ENCODE data around the gene SARM1. TPM values are rescaled to one million over a fixed set of nuclear protein-coding genes. Genes with fewer than 3 reads are reported as not detected.

SARM1 gene
- total RNA-seq, 2 donors from 2014 or later, result 11.7 to 12.7 TPM

- no peak for DNase-seq
- intact Hi-C loops (cut with DNase I, micrococcal nuclease), result no loop called here
- ATAC-seq, result no peak
These were observed 75.4 kb downstream of the SARM1 start for GRCh38 chr17:28446716-28447395.

- no peak for ATAC-seq
- DNase-seq, result no peak
- intact Hi-C loops (cut with DNase I, micrococcal nuclease), result no loop called here
These were observed 75.9 kb downstream of the SARM1 start for GRCh38 chr17:28447396-28447760.

GRCh38 chr17:28449859-28450258 is 78.4 kb downstream of the SARM1 start:
- DNase-seq, result no peak
- intact Hi-C loops (cut with DNase I, micrococcal nuclease), result no loop called here
- no peak for ATAC-seq

Small RNA genes within 50 kb of the gene (microRNA-seq; reads per million reads assigned to microRNA genes)
- 1.4 to 1.6 reads per million in 2 donors for gene MIR4723

Other genes with a start within 250 kb of the SARM1 start
- 10 to 100 TPM; 14.2 to 37.7 TPM for gene TMEM97, start 52.5 kb upstream of the SARM1 start, total RNA-seq
- 10 to 100 TPM; 26.2 to 26.3 TPM for gene IFT20, start 36.2 kb upstream of the SARM1 start, total RNA-seq
- gene TNFAIP1, start 35.9 kb upstream of the SARM1 start, total RNA-seq, result 10 to 100 TPM; 34.6 to 38.2 TPM
- 10 to 100 TPM; 80.6 to 82.5 TPM for gene POLDIP2, start 14.2 kb upstream of the SARM1 start, total RNA-seq
- gene SEBOX, start 6.5 kb upstream of the SARM1 start, total RNA-seq, result not detected
- under 1 TPM in 1 of 2 donors, not detected in 1; 0.11 TPM for gene VTN, start 1.4 kb upstream of the SARM1 start, total RNA-seq
- gene SLC46A1, start 34.5 kb downstream of the SARM1 start, total RNA-seq, result 10 to 100 TPM in 1 of 2 donors, 1 to 10 TPM in 1; 6.3 to 17.5 TPM
- gene SLC13A2, start 102.0 kb downstream of the SARM1 start, total RNA-seq, result 10 to 100 TPM; 24.4 to 26.5 TPM
- under 1 TPM; 0.36 to 0.64 TPM for gene FOXN1, start 134.7 kb downstream of the SARM1 start, total RNA-seq
- 10 to 100 TPM; 26.7 to 32.4 TPM for gene UNC119, start 180.9 kb downstream of the SARM1 start, total RNA-seq
- gene PIGS, start 199.8 kb downstream of the SARM1 start, total RNA-seq, result 10 to 100 TPM; 82.5 to 94.6 TPM
- 10 to 100 TPM; 26.0 to 38.6 TPM for gene ALDOC, start 205.2 kb downstream of the SARM1 start, total RNA-seq
- 10 to 100 TPM in 1 of 2 donors, 1 to 10 TPM in 1; 9.7 to 24.4 TPM for gene SPAG5, start 227.3 kb downstream of the SARM1 start, total RNA-seq
- gene RSKR, start 242.5 kb downstream of the SARM1 start, total RNA-seq, result 10 to 100 TPM; 10.2 to 13.5 TPM